Measurements from ENCODE around the gene KCNQ1OT1. TPM values are rescaled to one million over a fixed set of nuclear protein-coding genes. Genes with fewer than 3 reads are reported as not detected.

The KCNQ1OT1 gene
- total RNA-seq, 4 donors from 2014 or later, result 0.21 to 1.9 (median 1.2) TPM

GRCh38 chr11:2589538-2589934 is 110.3 kb downstream of the KCNQ1OT1 start:
- no peak overlapping the region for H3K27ac ChIP-seq
- H3K27me3 ChIP-seq, result no peaks in the 10 kb centered on the region
- intact Hi-C loops (cut with DNase I), result no loop called here
- H3K36me3 ChIP-seq, result no peaks in the 10 kb centered on the region
- no peaks in the 10 kb centered on the region for H3K9me3 ChIP-seq
- no peak for DNase-seq
- WGBS, 2 donors, result 90% methylated on average over 2 to 4 of the region's 12 CpGs
- H3K4me1 ChIP-seq, result no peaks in the 10 kb centered on the region
- no peak for TF ChIP-seq POLR2A (IDR thresholded peaks at IDR 0.05)
- H3K4me3 ChIP-seq, result no peak overlapping the region

- whole genome bisulfite sequencing, 2 donors, result 74 to 75% methylated on average over 3 to 8 of the region's 29 CpGs
- TF ChIP-seq POLR2A (IDR thresholded peaks at IDR 0.05) (no peak), CTCF (IDR thresholded peaks at IDR 0.05) (no peak)
- no peaks in the 10 kb centered on the region for H3K4me1 ChIP-seq
- H3K9me3 ChIP-seq, result no peaks in the 10 kb centered on the region
- intact Hi-C loops (cut with DNase I), result no loop called here
- H3K36me3 ChIP-seq, result no peaks in the 10 kb centered on the region
- no peak for DNase-seq
- no peak overlapping the region for H3K27ac ChIP-seq
- H3K4me3 ChIP-seq, result no peak overlapping the region
- H3K27me3 ChIP-seq, result no peaks in the 10 kb centered on the region
Measured at GRCh38 chr11:2588809-2589537, 110.8 kb downstream of the KCNQ1OT1 start.

GRCh38 chr11:2587976-2588748 is 111.6 kb downstream of the KCNQ1OT1 start:
- H3K27me3 ChIP-seq, result no peaks in the 10 kb centered on the region
- WGBS, 2 donors, result 85 to 89% methylated on average over 6 of the region's 25 CpGs
- no peak overlapping the region for H3K27ac ChIP-seq
- no peaks in the 10 kb centered on the region for H3K4me1 ChIP-seq
- H3K9me3 ChIP-seq, result no peaks in the 10 kb centered on the region
- no peak overlapping the region for H3K4me3 ChIP-seq
- intact Hi-C loops (cut with DNase I), result no loop called here
- TF ChIP-seq POLR2A (IDR thresholded peaks at IDR 0.05) (no peak), CTCF (IDR thresholded peaks at IDR 0.05) (no peak)
- no peak for DNase-seq
- no peaks in the 10 kb centered on the region for H3K36me3 ChIP-seq

- no peak overlapping the region for H3K27ac ChIP-seq
- 79 to 90% methylated on average over 5 to 12 of the region's 20 CpGs for WGBS, 2 donors
- DNase-seq, result no peak
- H3K27me3 ChIP-seq, result no peaks in the 10 kb centered on the region
- H3K4me3 ChIP-seq, result no peak overlapping the region
- H3K4me1 ChIP-seq, result no peaks in the 10 kb centered on the region
- TF ChIP-seq CTCF (IDR thresholded peaks at IDR 0.05), result no peak
- TF ChIP-seq POLR2A (IDR thresholded peaks at IDR 0.05), result no peak
- H3K9me3 ChIP-seq, result no peaks in the 10 kb centered on the region
- no peaks in the 10 kb centered on the region for H3K36me3 ChIP-seq
- intact Hi-C loops (cut with DNase I), result no loop called here
Measured at GRCh38 chr11:2587132-2587930, 112.5 kb downstream of the KCNQ1OT1 start.

- no peaks in the 10 kb centered on the region for H3K36me3 ChIP-seq
- TF ChIP-seq CTCF (IDR thresholded peaks at IDR 0.05) (no peak), POLR2A (IDR thresholded peaks at IDR 0.05) (no peak)
- H3K27ac ChIP-seq, result no peak overlapping the region
- H3K27me3 ChIP-seq, result no peaks in the 10 kb centered on the region
- no peaks in the 10 kb centered on the region for H3K9me3 ChIP-seq
- 76 to 84% methylated on average over 4 of the region's 5 CpGs for WGBS, 2 donors
- intact Hi-C loops (cut with DNase I), result no loop called here
- H3K4me3 ChIP-seq, result no peak overlapping the region
- no peaks in the 10 kb centered on the region for H3K4me1 ChIP-seq
- no peak for DNase-seq
Measured at GRCh38 chr11:2586793-2587131, 113.0 kb downstream of the KCNQ1OT1 start.

Data from esophagus squamous epithelium (tissue), 5 donors.